ENCODE measurements around the gene SNTG2.

- TF ChIP-seq SMC3 (IDR thresholded peaks at IDR 0.05; ENCODE audit: borderline replicate concordance, low read length) (no peak), RAD21 (IDR thresholded peaks at IDR 0.05; ENCODE audit: insufficient read depth, low read depth, low read length) (no peak), CTCF (IDR thresholded peaks at IDR 0.05 in 2 of 3, conservative IDR thresholded peaks at IDR 0.05 in 1 of 3; ENCODE audit: control insufficient read depth in 2 of 3, extremely low read depth in 1 of 3, insufficient read depth in 1 of 3, low read depth in 3 of 3, low read length in 3 of 3) (no peak), POLR2AphosphoS5 (IDR thresholded peaks at IDR 0.05; ENCODE audit: low read length) (no peak), EP300 (IDR thresholded peaks at IDR 0.05; ENCODE audit: borderline replicate concordance in 1 of 2, control insufficient read depth in 1 of 2, low read depth in 2 of 2, low read length in 2 of 2) (no peak), CBFB (IDR thresholded peaks at IDR 0.05; ENCODE audit: low read depth) (no peak), POLR2A (IDR thresholded peaks at IDR 0.05; ENCODE audit: low read depth, low read length) (no peak), GABPA (IDR thresholded peaks at IDR 0.05; ENCODE audit: low read depth) (no peak), TAF1 (IDR thresholded peaks at IDR 0.05; ENCODE audit: borderline replicate concordance, low read depth, low read length) (no peak), ESRRA (IDR thresholded peaks at IDR 0.05; ENCODE audit: low read length) (no peak)
- TF ChIP-seq, protein P1, sequence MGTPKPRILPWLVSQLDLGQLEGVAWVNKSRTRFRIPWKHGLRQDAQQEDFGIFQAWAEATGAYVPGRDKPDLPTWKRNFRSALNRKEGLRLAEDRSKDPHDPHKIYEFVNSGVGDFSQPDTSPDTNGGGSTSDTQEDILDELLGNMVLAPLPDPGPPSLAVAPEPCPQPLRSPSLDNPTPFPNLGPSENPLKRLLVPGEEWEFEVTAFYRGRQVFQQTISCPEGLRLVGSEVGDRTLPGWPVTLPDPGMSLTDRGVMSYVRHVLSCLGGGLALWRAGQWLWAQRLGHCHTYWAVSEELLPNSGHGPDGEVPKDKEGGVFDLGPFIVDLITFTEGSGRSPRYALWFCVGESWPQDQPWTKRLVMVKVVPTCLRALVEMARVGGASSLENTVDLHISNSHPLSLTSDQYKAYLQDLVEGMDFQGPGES (IDR thresholded peaks at IDR 0.05): no peak
These were observed 297.5 kb downstream of the SNTG2 start for GRCh38 chr2:1248187-1248586.
